Cardiac septum (tissue), 1 donor: ENCODE results near the gene SYCP2. TPM values are rescaled to one million over a fixed set of nuclear protein-coding genes. Genes with fewer than 3 reads are reported as not detected.
"Not testable (repeated sequence)": the region's sequence is repeated elsewhere in the genome, so short reads cannot be mapped to it uniquely, and the experiment has no call there.

Experiments used
- DNase-seq: peaks from one replicate; pipeline ENCODE4 v3.0.0-alpha.2; 2020; ENCODE audit warnings: low spot score
- intact Hi-C: fragments of 100-400 bp; cut with DNase I; formaldehyde crosslinking; loops from one replicate; pipeline ENCODE4 v1.14.0; 2022
- total RNA-seq: library from RNA; stranded (reverse); fragmentation: NEBNext Ultra II Directional; extraction: Animal tissue kit (Norgen Biotek cat#: 25700); gene quantifications from one replicate; pipeline ENCODE4 v1.2.1, GENCODE V29; 2021
- donor health status: DM: no; HTN: no; CAD: no.

SYCP2 gene
- total RNA-seq, 1 donor from 2014 or later = 0.94 TPM

DNA sequence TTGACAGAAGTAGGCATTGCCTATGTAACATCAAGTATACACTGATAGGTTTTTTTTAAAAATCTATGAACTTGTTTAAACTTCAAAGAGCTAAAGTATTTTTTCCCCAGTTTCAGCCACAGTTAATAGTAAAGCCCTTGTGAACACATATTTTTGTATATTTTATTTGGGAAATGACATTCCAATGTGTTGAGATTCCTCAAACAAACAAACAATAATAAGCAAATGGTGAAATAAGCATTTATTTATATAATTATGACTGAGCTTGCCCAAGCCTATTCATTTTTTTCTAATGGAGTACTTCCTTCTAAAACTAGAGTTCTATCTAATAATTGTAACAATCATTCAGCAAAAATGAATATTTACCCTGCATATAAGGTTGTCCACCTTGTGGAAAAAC lies 12.5 kb downstream of the SYCP2 start:
- intact Hi-C loops = no loop called here
- no peak for DNase-seq

DNA sequence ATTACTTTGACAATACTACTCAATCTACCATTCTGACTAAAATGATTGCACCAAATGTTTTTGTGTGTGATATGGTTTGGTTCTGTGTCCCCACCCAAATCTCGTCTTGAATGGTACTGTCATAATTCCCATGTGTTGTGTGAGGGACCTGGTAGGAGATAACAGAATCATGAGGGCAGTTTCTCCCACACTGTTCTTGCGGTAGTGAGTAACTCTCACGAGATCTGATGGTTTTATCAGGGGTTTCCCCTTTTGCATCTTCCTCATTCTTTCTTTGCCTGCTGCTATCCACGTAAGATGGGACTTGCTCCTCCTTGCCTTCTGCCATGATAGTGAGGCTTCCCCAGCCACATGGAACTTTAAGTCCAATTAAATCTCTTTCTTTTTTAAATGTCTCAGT lies 20.8 kb downstream of the SYCP2 start:
- DNase-seq = no peak
- intact Hi-C loops = no loop called here

DNA sequence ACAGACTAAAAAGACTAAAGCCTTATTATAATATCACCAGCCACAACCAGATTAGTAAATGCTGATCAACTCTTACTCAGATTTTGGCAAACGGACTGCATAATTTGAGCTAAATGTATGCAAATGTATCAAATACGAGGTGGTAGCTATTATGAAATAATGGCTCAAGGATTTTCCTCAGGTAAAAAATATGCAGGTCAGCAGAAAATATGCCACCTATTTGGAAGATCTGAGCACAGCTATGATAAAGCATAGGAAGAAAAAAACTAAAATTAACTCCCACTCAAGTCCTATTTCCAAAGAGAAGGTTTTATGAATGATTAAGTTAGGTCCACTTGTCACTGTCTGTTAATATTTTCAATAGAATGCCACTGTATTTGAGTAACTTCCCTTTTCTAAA lies 22.4 kb downstream of the SYCP2 start:
- DNase-seq = no peak
- intact Hi-C loops = no loop called here

DNA sequence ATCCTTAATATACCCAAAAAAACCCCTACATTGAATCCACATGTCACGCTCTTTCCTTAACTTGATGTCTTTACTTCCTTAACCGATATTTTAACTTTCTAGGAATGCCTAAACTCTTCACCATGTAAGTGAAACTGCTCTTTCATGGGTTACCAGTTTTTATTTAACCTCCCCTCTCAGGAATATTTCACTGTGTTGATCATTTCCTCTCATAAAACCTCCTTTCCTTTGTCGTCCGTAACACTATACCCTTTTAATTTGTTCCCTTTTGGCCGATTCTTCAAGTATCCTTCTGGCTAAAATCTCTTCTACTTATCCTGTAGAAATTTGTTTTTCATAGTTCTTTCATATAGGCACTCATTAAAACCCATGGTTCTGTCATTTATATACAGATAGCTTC lies 24.6 kb downstream of the SYCP2 start:
- intact Hi-C loops = no loop called here
- DNase-seq = no peak

DNA sequence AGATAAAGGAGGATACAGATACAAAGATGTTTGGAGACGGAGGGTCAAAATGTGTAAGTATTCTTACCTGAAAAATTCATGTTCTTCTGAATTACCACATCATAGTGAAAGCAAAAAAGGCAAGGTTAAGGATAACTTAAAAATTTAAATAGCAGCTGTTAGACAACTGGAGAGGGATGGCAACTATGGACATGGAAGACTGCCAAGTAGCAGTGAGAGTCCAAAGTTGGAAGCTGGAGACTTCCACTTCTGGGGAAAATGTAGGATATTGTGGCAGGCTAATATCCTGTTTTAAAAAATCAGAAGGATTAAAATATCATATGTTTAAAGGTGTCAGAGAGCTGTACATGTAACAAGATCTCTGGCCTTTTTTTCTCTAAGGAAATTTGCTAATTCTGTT lies 29.8 kb downstream of the SYCP2 start:
- DNase-seq = no peak
- intact Hi-C loops = no loop called here

DNA sequence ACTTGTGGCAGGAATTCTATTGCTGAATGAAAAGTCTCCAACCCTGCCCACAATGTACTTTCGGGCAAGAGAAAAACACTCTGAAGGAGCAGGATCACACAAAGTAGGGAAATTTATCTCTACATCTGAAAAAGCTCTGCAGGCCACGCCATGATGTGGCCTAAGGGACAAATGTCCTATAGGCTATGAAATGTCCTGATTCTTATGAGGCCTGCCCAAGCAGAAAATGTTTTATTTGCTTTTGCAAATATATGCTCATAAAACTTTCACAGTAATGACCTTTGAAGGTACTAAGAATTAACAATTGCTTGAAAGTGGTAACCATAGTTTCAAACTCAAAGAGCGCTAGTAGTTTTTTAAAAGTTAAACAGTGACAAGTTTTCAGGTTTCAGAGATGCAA lies 31.0 kb downstream of the SYCP2 start:
- intact Hi-C loops = no loop called here
- no peak for DNase-seq

DNA sequence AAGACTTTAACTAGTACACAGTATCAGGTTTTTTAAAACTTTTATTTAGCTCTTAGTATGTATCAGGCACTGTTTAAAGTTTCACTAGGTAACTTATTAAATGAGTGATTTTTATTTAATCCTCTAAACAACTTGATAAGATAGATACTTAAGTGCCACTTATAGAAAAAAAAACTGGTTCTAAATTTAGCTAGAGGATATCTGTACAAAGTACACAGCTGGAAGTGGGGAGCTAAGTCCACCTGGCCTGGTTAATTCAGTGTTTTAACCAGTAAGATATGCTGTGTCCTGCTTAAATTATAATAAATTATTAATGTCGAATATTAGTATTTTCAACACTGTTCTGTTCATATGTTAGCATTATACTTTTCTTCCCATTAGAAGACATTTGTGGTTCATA lies 37.5 kb downstream of the SYCP2 start:
- intact Hi-C loops = no loop called here

DNA sequence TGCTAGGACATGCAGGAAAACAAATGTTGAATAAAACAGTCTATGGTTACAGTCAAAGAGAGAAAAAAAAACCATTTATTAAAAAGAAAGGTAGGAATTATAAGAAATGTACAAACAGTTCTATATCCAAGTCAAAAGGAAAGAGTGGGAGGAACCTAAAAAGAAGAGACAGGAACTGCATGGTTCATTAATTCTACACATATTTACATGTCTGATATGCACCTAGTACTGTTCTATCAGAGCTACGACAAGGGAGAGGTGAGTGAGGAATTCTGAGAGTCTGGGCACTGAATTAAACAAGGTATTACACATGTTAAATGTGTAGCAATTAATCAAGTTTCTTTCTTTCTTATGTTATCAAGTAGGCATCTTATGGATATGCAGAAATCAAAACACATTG lies 41.9 kb downstream of the SYCP2 start:
- intact Hi-C loops = no loop called here
- no peak for DNase-seq

More for the DNA sequence above, 37.5 kb downstream of the SYCP2 start:
- DNase-seq = no peak

DNA sequence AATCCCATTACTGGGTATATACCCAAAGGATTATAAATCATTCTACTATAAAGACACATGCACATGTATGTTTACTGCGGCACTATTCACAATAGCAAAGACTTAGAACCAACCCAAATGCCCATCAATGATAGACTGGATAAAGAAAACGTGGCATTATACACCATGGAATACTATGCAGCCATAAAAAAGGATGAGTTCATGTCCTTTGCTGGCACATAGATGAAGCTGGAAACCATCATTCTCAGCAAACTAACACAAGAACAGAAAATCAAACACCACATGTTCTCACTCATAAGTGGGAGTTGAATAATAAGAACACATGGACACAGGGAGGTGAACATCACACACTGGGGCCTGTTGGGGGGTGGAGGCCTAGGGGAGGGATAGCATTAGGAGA lies 43.4 kb downstream of the SYCP2 start:
- intact Hi-C loops, DNase-seq: not testable (repeated sequence)

DNA sequence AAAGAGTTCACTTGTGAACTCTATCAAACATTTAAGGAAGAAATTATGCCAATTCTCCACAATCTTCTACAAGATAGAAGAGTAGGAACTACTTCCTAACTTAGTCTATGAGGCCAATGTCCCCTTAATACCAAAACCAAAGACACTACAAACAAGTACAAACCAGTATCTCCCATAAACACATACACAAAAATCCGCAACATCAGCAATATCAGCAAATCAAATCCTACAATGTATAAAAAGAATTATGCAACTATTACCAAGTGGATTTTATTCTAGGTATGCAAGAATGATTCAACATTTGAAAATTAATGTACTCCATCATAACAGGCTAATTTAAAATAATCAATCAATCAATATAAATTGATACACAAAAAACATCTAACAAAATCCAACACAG lies 45.4 kb downstream of the SYCP2 start:
- no peak for DNase-seq
- intact Hi-C loops = no loop called here

DNA sequence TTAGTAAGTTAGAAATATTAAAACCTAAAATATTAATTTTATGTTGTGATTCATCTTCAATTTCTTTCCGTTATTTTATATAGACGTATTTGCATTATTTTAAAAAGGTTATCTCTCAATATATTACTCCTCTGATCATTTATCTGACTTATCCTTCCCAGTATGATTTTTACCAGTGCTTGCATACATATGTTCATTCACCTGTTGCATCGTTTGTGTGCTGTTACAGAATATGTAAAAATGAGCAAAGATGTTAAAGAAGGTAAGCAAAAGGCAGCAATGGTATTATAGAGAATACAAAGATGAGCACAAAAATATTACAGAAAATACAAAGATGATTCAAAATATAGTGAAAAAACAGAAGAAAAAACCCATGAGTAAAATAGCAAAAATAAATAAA lies 48.9 kb downstream of the SYCP2 start:
- intact Hi-C loops = no loop called here
- DNase-seq = no peak

DNA sequence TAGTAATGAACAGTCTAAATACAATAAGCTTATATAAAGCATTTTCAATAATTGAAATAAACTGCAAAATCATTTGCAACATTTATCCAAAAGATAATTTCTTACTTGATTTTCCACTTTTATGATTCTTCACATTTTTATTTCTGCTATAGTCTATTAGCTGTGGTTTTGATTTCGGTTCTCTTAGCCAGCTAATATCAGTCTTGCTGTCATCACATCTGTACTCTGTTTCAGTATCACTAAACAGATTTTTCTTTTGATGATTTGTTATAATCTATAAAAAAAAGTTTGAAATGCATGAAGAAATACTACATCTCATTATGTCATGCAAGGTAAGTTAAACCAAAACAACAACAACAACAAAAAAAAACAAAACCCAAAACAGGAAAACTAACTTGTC lies 53.2 kb downstream of the SYCP2 start:
- no peak for DNase-seq
- intact Hi-C loops = no loop called here

DNA sequence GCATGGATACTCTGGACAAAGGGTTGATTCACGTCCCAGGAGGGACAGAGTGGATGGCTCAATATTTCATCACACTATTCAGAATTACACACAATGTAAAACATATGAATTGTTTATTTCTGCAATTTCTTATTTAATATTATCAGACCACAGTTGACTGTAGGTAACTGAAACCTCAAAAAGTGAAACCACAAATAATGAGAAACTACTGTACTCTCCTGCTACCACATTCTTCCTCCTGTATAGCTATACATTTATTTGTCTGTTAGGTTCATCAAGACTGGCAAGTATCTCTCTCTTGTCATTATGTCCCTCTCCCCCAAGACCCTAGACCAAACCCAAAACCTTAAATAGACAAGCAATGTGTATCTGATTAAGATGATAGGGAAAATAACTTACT lies 60.0 kb downstream of the SYCP2 start:
- intact Hi-C loops = no loop called here
- DNase-seq = no peak

DNA sequence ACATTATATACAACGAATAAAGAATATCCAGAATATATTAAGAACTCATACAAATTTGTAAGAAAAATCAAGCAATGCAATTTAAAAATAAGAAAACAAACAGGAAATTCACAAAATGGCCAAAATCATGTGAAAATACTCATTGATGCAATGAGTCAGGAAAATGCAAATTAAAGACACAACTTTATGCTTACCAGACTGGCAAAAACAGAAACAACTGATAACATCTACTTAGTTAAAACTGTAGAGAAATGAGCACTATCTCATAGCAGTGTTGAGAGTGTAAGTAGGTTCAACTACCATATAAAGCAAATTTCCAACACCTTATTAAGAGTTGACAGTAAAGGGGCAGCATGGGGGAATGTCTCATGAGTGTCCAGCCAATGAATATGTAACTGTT lies 62.3 kb downstream of the SYCP2 start:
- DNase-seq = no peak
- intact Hi-C loops = no loop called here

DNA sequence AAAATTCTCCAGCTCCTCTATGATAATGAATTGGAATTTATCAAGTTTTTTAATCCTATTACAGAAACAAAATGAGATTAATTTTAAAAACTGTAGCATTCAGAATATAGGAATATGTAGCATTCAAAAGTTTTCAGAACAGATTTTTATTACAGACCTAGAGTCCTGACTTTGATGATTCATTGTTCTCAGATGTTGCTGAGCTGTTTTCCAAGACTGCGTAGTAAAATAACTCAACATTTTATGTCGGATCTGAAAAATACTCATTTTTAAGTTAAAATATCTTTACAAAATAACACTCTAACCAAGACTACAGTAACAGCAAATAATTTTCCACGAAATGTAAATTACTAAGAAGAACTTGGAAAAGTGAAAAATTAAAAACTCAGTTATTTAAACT lies 67.1 kb downstream of the SYCP2 start:
- no peak for DNase-seq
- intact Hi-C loops = no loop called here

DNA sequence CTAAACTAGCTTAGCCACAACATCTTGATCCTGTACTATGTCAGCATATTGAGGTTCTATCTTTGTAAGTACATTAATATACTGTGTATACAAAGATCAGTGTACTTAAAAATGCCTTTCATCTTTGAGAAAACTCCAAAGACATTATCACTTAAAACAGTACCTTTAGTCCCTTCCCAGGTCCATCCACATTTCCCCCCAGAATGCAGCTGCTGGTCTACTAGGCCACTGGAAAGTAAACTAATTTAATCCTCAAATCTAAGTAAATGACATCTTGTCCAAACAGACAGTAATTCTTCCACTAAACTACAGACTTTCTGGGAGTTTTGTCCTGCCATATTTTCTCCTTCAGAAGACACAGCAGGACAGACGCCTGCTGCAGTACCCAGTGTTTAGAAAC lies 68.7 kb downstream of the SYCP2 start:
- no peak for DNase-seq
- intact Hi-C loops = no loop called here

DNA sequence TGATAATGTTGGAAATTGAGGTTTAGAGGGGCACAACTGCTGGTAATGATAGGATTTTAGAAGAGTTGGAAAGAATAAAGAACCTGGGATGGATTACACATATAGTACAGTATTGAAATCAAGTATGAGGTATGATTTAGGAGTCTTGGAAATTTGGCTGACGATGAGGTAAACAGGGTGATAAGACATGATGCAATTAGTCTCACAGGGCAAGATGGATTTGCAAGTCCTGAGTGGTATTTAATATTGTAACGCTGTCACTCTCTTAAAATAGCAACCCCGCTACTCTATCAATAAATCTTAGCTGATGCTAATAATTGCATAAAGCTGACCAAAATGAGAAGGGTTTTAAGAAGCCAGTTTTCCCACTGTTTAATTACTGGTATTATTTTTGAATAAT lies 70.4 kb downstream of the SYCP2 start:
- intact Hi-C loops = no loop called here
- DNase-seq = no peak

DNA sequence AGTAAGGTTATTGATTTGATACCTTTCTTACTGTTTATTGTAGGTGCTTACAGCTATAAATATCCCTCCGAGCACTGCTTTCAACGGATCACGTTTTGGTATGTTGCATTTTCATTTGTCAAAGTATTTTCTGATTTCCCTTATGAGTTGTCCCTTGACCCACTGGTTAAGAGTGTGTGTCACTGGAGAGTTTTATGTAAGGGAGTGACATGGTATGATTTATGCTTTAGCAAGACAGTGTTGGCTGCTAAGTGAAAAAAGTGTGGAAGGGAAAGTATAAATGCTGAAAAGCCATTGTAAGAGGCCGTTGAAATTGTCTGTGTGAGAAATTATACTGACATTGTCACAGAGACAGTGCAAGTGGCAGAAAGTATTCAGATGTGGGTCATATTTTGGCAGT lies 72.0 kb downstream of the SYCP2 start:
- no peak for DNase-seq
- intact Hi-C loops = no loop called here

DNA sequence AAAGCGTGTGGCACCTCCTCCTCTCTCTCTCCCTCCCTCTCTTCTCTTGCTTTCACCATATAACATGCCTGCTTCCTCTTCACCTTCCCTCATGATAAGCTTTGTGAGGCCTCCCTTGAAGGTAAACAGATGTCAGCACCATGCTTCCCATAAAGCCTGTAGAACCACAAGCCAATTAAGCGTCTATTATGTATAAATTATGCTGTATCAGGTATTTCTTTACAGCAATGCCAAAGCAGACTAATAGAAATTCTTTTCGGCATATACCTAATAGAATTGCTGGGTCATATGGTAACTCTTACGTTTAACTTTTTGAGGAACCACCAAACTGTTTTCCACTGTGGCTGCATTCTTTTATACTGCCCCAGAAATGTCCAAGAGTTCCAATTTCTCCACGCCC lies 75.0 kb downstream of the SYCP2 start:
- intact Hi-C loops = no loop called here
- DNase-seq = no peak

DNA sequence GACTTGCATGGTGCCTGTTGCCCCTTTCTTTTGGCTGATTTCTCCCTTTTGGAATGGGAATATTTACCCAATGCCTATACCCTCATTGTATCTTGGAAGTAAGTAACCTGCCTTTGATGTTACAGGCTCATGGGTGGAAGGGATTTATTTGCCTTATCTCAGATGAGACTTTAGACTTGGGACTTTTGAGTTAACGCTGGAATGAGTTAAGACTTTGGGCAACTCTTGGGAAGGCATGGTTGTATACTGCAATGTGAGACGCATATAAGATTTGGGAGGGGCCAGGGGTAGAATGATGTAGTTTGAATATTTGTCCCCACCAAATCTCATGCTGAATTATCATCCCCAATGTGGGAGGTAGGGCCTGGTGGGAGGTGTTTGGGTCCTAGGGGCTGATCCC lies 75.5 kb downstream of the SYCP2 start:
- DNase-seq = no peak
- intact Hi-C loops = no loop called here

DNA sequence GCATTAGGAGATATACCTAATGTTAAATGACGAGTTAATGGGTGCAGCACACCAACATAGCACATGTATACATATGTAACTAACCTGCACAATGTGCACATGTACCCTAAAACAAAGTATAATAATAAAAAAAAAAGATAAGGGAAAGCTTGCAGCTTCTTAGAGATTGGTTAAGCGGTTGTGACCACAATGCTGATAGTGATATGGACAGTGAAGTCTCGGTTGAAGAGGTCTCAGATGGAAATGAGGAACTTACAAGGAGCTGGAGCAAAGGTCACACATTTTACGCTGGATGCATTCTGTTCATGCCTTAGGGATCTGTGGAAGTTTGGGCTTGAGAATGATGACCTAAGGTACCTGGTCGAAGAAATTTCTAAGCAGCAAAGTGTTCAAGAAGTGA lies 76.5 kb downstream of the SYCP2 start:
- DNase-seq, intact Hi-C loops: not testable (repeated sequence)

DNA sequence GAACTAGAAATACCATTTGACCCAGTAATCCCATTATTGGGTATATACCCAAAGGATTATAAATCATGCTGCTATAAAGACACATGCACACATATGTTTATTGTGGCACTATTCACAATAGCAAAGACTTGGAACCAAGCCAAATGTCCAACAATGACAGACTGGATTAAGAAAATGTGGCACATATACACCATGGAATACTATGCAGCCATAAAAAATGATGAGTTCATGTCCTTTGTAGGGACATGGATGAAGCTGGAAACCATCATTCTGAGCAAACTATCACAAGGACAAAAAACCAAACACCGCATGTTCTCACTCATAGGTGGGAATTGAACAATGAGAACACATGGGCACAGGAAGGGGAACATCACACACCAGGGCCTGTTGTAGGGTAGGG lies 76.9 kb downstream of the SYCP2 start:
- intact Hi-C loops, DNase-seq: not testable (repeated sequence)
